Brain microvascular endothelial cell (primary cell): ENCODE measurements around the gene RAB11FIP3.
"Not testable (repeated sequence)": the region's sequence is repeated elsewhere in the genome, so short reads cannot be mapped to it uniquely, and the experiment has no call there.

Experiments
- DNase-seq: peaks from one replicate; pipeline ENCODE4 v3.0.0-alpha.2; 2020
- H3K27ac ChIP-seq: fragments of 250-450 bp; sonication (Bioruptor Pico); 2 replicates; pipeline ENCODE4 v1.5.1; 2020; ENCODE audit warnings: mild to moderate bottlenecking, moderate library complexity
- H3K27me3 ChIP-seq: fragments of 250-450 bp; sonication (Bioruptor Pico); replicated peaks from 2 replicates; pipeline ENCODE4 v1.5.1; 2020; ENCODE audit warnings: mild to moderate bottlenecking
- H3K36me3 ChIP-seq: fragments of 250-450 bp; sonication (Bioruptor Pico); replicated peaks from 2 replicates; pipeline ENCODE4 v1.5.1; 2020; ENCODE audit warnings: mild to moderate bottlenecking
- H3K4me3 ChIP-seq: 2 replicates; pipeline ENCODE4 v1.5.1; 2011; ENCODE audit warnings: low read depth, mild to moderate bottlenecking, control low read depth, low read length, moderate library complexity
- in situ Hi-C: cut with HindIII; loops from 2 replicates; pipeline ENCODE4 v1.10.0; 2017; ENCODE audit warnings: low sequenced_read_pairs, low pct_ligation_motif_present
- TF ChIP-seq, protein P1 (sequence below): IDR thresholded peaks from 2 replicates; pipeline ENCODE4 v1.5.1; 2011; ENCODE audit warnings: low read depth, mild to moderate bottlenecking, moderate library complexity, low read length, control low read depth, inconsistent platforms; ENCODE audit errors: missing control alignments

RAB11FIP3 gene

DNA sequence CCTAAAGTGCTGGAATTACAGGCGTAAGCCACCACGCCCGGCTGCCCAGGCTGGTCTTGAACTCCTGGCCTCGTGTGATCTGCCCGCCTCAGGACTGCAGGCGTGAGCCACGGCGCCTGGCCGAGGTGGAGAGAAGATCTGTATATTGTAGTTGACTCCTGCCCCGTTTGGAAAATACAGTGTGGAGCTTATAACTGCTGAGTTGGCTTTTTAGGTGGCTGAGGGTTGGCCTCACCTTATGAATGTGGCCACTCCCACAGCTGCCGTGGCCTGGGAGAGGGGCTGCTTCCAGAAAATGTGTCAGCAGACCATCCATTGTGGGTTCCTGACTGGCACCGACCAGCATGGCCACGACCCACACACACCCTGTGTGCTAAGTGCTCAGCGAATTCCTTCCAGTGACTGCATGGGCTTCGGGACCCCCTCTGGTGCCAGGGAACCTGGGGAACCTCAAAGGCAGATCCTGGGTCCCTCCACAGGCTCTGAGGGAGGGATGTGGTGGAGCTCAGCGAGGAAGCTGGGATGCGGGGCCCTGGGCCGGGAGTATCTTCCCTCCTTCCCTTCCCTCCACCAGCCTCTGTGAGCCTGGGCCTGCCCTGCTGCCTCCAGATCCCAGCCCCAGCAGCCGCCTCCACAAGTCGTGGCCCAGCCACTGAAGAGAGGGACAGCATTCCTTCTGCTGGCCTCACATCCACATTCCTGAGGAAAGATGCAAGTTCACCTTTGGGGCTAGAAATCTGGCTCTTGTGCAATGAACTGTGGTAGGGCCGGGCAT is 10.9 kb upstream of the RAB11FIP3 start:
- DNase-seq: no peak
- Histone ChIP-seq H3K27me3 (no peaks in the 10 kb centered on the region), H3K4me3 (no peak overlapping the region), H3K27ac (no peak overlapping the region), H3K36me3 (peaks cover 2% of the 10 kb centered on the region)
- TF ChIP-seq, protein P1, sequence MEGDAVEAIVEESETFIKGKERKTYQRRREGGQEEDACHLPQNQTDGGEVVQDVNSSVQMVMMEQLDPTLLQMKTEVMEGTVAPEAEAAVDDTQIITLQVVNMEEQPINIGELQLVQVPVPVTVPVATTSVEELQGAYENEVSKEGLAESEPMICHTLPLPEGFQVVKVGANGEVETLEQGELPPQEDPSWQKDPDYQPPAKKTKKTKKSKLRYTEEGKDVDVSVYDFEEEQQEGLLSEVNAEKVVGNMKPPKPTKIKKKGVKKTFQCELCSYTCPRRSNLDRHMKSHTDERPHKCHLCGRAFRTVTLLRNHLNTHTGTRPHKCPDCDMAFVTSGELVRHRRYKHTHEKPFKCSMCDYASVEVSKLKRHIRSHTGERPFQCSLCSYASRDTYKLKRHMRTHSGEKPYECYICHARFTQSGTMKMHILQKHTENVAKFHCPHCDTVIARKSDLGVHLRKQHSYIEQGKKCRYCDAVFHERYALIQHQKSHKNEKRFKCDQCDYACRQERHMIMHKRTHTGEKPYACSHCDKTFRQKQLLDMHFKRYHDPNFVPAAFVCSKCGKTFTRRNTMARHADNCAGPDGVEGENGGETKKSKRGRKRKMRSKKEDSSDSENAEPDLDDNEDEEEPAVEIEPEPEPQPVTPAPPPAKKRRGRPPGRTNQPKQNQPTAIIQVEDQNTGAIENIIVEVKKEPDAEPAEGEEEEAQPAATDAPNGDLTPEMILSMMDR: no peak
- in situ Hi-C loops: no loop called here

DNA sequence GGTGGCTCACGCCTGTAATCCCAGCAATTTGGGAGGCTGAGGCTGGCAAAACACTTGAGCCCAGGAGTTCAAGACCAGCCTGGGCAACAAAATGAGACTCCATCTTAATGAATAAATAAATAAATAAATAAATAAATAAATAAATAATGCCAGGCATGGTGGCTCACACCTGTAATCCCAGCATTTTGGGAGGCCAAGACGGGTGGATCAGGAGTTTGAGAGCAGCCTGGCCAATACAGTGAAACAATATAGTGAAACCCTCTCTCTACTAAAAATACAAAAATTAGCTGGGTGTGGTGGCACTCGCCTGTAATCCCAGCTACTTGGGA is 10.3 kb upstream of the RAB11FIP3 start:
- H3K27ac ChIP-seq, H3K4me3 ChIP-seq, H3K27me3 ChIP-seq, DNase-seq, in situ Hi-C loops, H3K36me3 ChIP-seq: not testable (repeated sequence)

DNA sequence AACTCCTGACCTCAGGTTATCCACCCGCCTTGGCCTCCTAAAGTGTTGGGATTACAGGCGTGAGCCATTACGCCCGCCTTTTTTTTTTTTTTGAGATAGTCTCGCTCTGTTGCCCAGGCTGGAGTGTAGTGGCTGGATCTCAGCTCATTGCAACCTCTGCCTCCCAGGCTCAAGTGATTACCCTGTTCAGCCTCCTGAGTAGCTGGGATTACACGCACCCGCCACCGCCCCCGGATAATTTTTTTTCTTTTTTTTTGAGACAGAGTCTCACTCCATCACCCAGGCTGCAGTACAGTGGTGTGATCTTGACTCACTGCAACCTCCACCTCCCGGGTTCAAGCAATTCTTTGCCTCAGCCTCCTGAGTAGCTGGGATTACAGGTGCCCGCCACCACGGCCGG is 3.3 kb upstream of the RAB11FIP3 start:
- H3K27me3 ChIP-seq, DNase-seq, in situ Hi-C loops, H3K27ac ChIP-seq, H3K4me3 ChIP-seq, H3K36me3 ChIP-seq: not testable (repeated sequence)

DNA sequence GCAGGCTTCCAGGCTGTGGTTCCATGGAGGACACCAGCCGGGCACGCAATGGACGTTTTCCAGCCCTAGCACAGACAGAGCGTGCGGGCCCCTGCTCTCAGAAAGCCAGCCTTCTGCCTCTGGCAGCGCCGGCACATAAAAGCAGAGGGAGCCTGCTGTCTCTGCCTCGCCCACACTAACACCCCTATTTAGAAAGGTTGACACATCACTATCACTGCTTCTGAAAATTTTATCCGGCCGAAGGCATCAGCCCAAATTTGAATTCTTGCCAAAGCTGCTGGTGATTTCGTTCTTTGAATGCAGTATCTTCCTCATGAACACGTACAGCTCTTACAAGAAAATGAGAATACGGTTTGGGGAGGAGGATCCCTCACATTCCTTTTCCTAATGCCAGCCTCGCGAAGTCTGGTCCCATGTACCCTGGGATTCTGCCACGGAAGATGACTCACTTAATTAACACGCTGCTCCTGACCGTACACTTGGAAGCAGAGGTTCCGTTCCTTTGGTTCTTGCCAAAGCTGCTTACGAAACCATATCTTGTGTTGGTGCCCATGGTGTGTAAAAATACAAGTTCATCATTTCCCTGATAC is 1.3 kb upstream of the RAB11FIP3 start:
- Histone ChIP-seq H3K27ac (peak overlapping the region; percentile 44), H3K4me3 (peak overlapping the region; percentile 65), H3K36me3 (no peaks in the 10 kb centered on the region), H3K27me3 (no peaks in the 10 kb centered on the region)
- peak; percentile 79 for DNase-seq
- TF ChIP-seq, protein P1: no peak
- in situ Hi-C loops: no loop called here

DNA sequence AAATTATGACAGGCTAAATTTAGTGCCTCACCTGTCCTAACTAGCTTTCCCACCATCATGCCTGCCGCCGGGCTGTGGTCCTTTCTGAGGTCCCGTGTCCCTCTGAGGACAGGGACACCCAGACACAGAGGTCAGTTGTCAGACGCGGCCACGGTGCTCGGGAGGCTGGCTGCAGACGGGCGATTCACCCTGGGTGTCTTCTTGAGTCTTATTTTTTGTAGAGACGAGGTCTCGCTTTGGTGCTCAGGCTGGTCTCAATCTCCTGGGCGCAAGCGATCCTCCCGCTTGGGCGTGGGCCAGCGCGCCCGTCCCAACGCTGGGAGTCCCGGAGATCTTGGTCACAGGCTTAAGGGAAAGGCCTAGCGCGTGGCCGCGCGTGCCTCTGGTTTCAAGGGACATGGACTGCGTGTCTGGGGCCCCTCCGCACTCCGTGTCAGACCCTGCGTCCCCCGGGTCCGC is 797 bp upstream of the RAB11FIP3 start:
- Histone ChIP-seq H3K4me3 (peak overlapping the region; percentile 65), H3K36me3 (no peaks in the 10 kb centered on the region), H3K27ac (peak overlapping the region; percentile 44), H3K27me3 (no peaks in the 10 kb centered on the region)
- TF ChIP-seq, protein P1: no peak
- no peak for DNase-seq
- in situ Hi-C loops: no loop called here

DNA sequence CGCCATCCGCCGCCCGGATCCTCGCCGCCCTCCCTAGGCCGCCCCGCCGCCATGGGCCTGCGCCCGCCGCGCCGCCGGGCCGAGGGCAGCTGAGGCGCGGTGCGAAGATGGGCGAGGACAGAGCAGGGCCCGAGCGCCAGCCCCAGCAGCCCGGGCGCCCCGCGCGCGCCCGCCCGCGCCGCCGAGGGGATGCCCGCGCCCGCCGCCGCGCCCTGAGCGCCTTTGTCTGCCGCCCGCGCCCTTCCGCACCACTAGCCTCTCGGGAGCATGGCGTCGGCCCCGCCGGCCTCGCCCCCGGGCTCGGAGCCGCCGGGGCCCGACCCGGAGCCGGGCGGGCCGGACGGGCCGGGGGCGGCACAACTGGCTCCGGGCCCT is 278 bp downstream of the RAB11FIP3 start:
- TF ChIP-seq, protein P1: no peak
- H3K4me3 ChIP-seq: peak overlapping the region; percentile 65
- in situ Hi-C loops: no loop called here
- no peaks in the 10 kb centered on the region for H3K36me3 ChIP-seq
- H3K27me3 ChIP-seq: no peaks in the 10 kb centered on the region
- H3K27ac ChIP-seq: no peak overlapping the region
- DNase-seq: no peak
